ENCODE results near the gene ZDHHC11.
"Not testable (repeated sequence)": the region's sequence is repeated elsewhere in the genome, so short reads cannot be mapped to it uniquely, and the experiment has no call there.

Gene ZDHHC11

DNA sequence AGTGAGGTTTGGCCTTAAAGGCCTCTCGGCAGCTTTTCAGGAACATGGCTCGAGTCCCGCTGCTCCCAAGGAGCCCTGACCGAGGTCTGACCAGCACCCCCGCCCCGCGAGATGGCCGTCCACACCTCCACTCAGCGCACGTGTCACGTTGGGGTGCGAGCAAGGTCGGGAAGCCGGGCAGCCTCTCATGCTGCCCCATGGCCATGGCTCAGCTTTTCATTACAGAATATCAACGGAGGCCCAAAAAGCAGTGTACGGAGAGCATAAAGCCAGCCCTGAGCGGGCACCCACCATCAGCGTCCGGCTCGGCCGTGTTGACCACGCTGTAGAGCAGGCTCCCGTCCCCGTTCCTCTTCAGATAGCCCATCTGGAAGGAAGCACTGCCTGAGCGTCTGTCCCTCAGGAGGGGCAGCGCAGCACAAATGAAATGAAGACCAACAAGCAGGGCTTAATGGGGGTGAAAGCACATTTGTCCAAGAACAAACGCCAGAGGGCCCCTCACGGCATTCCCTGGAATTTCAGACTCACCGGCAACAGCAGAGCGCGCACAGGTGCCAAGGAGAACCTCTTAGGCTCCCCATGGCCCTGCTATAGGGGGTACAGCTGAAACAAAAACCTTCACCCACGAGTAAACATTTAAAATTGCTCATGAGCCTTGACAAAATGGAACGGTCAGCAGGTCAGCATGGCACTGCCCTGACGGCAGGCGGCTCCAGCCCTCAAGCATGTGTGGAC, 30.2 kb upstream of the ZDHHC11 start:
- DNase-seq (ENCODE audit: low read depth in 1 of 2, low spot score in 1 of 2), result no peak

DNA sequence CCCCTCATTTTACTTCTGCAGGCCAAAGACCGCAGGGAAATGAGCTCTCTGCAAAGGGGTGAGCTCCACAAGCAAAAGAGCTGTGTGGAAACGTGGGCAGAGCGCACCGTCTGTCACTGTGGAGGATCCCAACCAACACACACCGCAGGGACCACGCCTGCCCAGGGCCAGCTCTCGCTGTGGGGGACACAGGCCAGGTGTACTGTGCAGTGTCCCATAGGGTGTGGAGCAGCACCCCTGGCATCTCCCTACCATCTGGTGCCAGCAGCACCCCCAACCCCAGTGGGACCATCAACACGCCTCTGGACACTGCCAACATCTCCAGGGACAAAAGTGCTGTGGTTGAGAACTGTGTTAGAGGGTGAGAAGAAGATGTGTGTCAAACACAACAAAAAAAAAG, 27.9 kb upstream of the ZDHHC11 start:
- not testable (repeated sequence) for DNase-seq (ENCODE audit: low read depth in 1 of 2, low spot score in 1 of 2)

GRCh38 chr5:878125-878524, 27.3 kb upstream of the ZDHHC11 start:
- no peak for DNase-seq (ENCODE audit: low read depth in 1 of 2, low spot score in 1 of 2)

DNA sequence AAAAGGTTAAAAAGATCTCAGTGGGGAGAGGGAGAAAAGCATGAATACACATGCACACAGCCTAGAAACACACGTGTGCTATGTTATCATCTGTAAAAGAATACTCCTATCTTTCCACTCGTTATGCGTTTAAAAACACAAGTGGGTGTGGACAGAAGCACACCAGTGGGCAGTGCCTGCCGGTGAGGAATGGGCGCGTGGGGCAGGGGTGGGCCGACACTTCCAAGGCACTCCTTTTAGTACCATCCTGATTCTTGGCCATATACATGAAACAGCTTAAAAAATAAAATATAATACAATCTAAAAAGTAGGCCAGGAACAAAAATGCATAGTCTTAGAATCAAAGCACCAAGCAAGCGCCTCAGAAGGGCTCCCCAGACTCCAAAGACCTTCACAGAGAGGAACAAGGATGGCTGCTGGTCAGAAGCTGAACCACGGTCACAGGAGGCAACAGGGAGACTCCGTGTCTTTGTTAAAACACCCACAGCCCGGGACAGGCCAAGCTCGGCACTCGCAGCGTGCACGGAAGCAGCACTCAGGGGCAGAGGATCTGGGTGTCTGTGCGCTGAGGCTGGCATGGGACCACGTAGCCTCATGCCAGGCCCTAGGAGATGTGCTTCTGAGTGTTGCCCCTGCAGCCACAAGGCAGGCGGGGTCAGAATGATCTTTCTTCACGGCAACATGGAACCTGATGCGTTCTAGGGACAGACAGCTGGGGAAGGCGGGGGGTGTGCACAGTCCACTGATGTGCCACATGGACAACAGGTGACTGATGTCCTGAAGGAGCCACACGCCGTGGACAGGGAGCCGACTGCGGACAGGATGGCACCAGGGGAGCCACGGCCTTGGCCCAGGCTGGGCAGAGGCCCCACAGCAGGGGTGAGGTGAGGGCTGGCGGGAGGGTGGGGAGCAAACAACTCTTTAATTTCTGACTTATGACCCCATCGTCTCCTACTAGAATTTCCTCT, 25.9 kb upstream of the ZDHHC11 start:
- no peak for DNase-seq (ENCODE audit: low read depth in 1 of 2, low spot score in 1 of 2)

GRCh38 chr5:875931-876330, 25.1 kb upstream of the ZDHHC11 start:
- no peak for DNase-seq (ENCODE audit: low read depth in 1 of 2, low spot score in 1 of 2)

- no peak for DNase-seq (ENCODE audit: low read depth in 1 of 2, low spot score in 1 of 2)
Measured at GRCh38 chr5:873328-873727, 22.5 kb upstream of the ZDHHC11 start.

DNA sequence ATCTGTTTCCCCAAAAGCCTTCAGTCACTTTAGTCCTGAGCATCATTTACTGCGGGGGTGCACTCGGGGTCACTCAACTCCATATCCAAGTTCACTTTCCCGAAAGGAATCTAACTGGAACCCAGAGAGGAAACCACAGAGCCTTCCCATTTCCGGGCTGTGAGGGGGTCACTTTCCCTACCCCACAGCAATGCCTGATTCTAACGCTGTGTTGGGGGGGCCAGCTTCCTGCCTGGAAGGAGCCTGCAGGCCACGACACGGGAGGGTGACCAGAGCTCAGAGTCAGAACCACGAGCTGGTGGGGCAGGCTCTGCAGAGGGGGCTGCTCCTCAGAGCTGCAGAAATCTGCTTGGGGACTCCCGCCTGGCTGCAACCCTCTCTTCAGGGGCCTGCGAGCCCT, 21.5 kb upstream of the ZDHHC11 start:
- DNase-seq (ENCODE audit: low read depth in 1 of 2, low spot score in 1 of 2), result no peak

DNA sequence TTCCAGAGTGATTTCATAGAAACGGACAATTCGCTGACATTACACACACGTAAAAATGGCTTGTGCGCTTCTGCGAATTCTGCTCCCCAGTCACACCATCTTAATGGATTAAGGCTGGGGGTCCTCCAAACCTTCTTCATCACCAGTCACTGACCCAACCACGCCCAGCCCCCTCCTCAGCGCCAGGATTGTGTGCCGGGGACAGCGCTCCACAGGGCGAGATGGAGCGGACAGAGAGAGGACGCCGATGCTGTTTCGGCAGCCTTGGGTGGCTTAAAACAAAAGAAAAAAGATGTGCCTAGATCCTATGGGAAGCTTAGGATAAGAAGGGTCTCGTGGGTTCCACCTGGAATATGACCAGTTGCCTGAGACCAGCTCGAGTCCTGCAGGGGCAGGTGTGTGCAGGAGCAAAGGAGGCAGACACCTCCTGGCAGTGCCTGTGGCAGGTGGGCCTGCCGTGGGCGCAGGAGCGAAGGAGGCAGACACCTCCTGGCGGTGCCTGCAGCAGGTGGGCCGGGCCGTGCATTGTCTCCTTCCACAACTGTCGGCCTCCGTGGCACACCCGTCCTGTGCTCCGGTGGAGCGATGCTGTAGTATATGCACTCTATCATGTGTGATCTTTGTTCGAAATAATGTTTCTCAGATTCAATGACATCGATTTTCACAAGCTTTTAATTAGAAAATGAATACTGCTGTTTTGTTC, 21.0 kb upstream of the ZDHHC11 start:
- DNase-seq (ENCODE audit: low read depth in 1 of 2, low spot score in 1 of 2), result no peak

DNA sequence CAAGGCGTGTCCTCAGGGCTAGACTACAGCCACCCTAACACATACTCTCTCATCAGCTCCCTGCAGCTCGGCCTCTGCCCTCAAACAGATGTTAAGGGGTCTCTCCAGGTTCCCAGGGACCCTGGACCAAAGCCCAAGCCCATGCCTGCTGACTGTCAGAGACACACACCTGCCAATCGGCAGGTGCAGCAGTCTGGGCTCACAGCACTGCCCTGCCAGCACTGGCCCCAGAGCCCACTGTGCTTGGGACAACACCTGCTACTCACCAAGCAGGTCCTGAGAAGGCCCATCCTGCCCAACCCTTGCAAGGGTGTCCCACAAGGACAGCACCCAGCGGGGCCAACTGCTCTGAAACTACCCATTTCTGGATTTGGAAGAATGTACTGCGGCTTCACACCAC, 20.2 kb upstream of the ZDHHC11 start:
- no peak for DNase-seq (ENCODE audit: low read depth in 1 of 2, low spot score in 1 of 2)

DNA sequence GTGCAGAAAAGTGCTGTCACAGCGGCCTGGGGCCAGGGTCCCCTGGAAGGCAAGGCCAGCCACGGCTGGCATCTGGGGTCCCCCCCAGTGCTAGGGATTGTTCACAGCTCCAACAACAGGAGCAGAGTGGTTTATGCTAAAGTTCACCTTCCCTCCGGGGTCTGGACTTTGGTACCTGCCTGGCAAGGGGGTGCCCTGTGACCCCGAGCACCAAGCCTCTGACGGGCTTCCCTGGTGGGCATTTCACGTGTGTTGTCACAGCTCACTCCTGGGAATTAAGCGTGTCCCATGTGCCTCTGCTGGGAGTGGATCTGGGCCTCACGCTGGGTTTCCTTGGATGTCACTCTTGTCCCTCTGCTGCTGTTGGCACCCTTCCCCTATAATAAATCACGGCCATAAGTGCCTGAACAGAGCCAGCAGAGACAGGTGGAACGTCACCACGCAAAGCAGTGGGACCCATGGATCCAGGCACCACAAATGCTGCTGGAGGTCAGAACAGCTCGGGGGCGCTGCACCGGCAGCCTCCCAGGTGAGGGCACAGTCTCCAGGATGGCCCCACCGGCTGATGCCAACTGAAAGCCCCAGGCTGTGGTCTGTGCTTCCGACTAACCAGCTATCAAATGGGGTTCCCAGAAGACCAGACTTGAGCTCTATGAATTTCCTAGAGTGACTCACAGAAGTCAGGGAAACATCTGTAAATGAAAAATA, 17.8 kb upstream of the ZDHHC11 start:
- DNase-seq (ENCODE audit: low read depth in 1 of 2, low spot score in 1 of 2), result no peak

- DNase-seq (ENCODE audit: low read depth in 1 of 2, low spot score in 1 of 2), result no peak
Measured at GRCh38 chr5:867300-867870, 16.6 kb upstream of the ZDHHC11 start.

DNA sequence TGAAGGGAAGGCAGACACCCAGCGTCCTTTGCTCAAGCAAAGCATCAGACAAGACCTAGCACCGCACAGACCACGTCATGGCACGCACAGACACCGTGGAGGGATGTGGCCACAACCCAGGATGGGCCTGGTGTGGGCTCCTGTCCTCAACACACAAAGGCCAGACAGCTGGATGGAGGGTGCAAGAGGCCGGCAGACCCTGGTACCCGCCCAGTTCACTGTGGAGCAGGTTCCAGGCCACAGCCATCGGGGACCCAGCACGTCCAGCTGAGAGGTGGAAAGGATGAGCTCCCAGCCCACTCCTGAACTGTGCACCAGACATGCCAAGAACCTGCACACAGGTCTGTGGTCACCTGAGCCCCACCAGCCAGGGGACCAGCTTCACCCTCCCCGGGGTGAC, 15.0 kb upstream of the ZDHHC11 start:
- DNase-seq (ENCODE audit: low read depth in 1 of 2, low spot score in 1 of 2), result no peak

GRCh38 chr5:865168-865521, 14.4 kb upstream of the ZDHHC11 start:
- no peak for DNase-seq (ENCODE audit: low read depth in 1 of 2, low spot score in 1 of 2)

GRCh38 chr5:864492-865167, 13.8 kb upstream of the ZDHHC11 start:
- DNase-seq (ENCODE audit: low read depth in 1 of 2, low spot score in 1 of 2), result no peak

GRCh38 chr5:863244-863805, 12.5 kb upstream of the ZDHHC11 start:
- no peak for DNase-seq (ENCODE audit: low read depth in 1 of 2, low spot score in 1 of 2)

DNA sequence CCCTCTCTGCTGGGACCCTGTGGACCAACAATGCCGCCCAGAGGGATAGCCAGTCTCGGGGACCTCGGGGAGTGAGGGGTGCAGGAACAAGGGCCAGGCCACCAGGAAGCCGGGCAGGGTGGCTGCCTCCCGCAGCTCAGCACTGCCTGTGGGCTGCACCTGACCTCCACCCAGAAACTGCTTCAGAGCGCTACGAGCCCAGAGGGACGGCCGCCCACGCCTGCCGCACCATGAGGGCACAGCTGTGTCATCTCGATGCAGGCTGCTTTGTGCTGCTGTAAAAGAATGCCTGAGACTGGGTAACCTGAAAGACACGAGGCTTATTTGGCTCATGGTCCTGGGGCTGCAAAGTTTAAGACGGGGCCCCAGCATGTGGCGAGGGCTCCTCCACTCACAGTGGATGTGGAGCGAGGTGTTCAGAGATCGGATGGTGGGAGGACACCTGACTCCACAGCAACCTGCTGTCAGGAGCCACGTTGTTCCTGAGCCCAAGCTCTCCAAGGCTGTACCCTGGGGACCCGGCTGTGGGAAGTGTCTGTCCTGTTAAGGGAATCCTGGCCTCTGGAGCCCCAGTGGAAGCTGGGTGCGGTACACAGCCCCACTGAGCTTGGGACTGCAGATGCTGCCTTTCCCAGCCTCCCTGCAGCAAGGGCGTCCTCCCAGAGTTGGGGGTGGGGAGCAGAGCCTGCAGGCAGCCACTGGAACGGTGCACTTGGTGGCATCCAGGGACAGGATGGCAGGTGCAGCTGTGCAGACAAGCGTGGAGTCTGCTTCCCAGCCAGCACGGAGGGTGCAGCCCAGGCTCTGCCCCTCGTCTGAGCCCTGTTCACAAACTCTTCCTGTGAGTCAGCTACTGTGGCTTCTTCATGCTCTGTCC, 11.8 kb upstream of the ZDHHC11 start:
- no peak for DNase-seq (ENCODE audit: low read depth in 1 of 2, low spot score in 1 of 2)

DNA sequence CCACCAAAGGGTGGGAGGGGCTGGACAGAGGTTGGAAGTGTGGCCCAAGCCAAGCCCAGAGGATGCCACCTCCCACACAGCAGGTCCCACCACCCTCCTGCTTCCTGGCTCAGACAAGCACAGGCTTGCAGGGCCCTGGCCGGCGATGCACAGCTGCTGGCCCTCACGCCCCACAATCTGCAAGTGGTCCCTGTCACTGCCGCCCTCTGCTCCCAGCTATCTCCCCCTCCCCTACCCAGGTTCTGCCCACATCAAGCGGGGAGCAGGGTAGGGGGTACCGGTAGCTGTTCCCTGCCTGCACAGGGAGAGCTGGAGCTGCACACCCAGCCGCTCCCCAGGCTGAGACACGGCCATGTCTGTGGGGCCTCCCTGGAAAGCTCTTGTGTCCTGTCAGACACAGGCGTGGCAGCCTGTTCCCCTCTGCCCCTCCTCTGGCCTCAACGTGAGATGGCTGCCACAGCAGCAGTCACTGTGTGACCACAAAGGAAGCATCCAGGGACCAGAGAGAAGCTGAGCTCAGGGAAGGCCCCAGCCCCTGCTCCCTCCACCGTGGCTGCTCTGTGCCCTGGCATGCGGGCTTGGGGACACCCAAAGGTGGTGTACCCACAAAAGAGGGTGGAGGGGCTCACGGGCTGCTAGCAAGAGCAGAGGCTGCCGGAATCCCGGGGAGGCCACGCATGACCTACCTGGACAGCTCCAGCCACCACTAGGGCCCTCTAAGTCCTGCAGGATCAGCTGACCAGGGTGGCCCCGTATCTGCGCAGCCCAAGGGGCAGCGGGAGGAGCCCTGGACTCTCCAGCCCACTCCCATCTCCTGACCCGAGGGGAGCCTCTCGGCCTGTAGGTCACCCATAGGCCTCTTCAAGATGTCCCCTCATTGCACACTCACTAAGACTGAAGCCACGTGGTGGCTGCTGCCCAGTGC, 10.9 kb upstream of the ZDHHC11 start:
- no peak for DNase-seq (ENCODE audit: low read depth in 1 of 2, low spot score in 1 of 2)
